Astrocyte (in vitro differentiated cells and primary cell): ENCODE data around the gene LSG1. TPM values are rescaled to one million over a fixed set of nuclear protein-coding genes. Genes with fewer than 3 reads are reported as not detected.

Experiments
- DNase-seq: peaks from one replicate; pipeline ENCODE4 v3.0.0-alpha.2; 2010; ENCODE audit warnings: low read depth
- FAIRE-seq: peaks from 2 replicates; lab custom pipeline; 2011; peaks lifted over from hg19 to GRCh38; lab: Jason Lieb, UNC
- H2AFZ ChIP-seq: 2 replicates; pipeline ENCODE4 v1.6.0; 2012; ENCODE audit warnings: low read depth, low read length, inconsistent platforms
- H3K27ac ChIP-seq: 2 replicates; pipeline ENCODE4 v1.5.1; 2011; ENCODE audit warnings: low read depth, low read length, inconsistent platforms
- H3K27me3 ChIP-seq: 2 replicates; pipeline ENCODE4 v1.6.0; 2011; ENCODE audit warnings: low read length, inconsistent platforms; ENCODE audit not compliant: insufficient read depth
- H3K36me3 ChIP-seq: 2 replicates; pipeline ENCODE4 v1.5.1; 2011; ENCODE audit warnings: low read length, inconsistent platforms; ENCODE audit not compliant: insufficient read depth
- H3K4me1 ChIP-seq: 2 replicates; pipeline ENCODE4 v1.5.1; 2011; ENCODE audit warnings: low read length, inconsistent platforms; ENCODE audit not compliant: insufficient read depth
- H3K4me2 ChIP-seq: 2 replicates; pipeline ENCODE4 v1.6.0; 2012; ENCODE audit warnings: low read length, inconsistent platforms
- H3K4me3 ChIP-seq: 2 replicates; pipeline ENCODE4 v1.5.1; 2011; ENCODE audit warnings: low read depth, mild to moderate bottlenecking, low read length, inconsistent platforms; ENCODE audit not compliant: insufficient read depth
- H3K79me2 ChIP-seq: 2 replicates; pipeline ENCODE4 v1.6.0; 2012; ENCODE audit warnings: mild to moderate bottlenecking, low read length, inconsistent platforms; ENCODE audit not compliant: insufficient read depth
- H3K9ac ChIP-seq: 2 replicates; pipeline ENCODE4 v1.6.0; 2012; ENCODE audit warnings: mild to moderate bottlenecking, low read length, inconsistent platforms
- H3K9me3 ChIP-seq: 2 replicates; pipeline ENCODE4 v1.5.1; 2012; ENCODE audit warnings: low read depth, mild to moderate bottlenecking, low read length, inconsistent platforms; ENCODE audit not compliant: insufficient read depth
- H4K20me1 ChIP-seq: 2 replicates; pipeline ENCODE4 v1.6.0; 2012; ENCODE audit warnings: low read length, inconsistent platforms; ENCODE audit not compliant: insufficient read depth
- H3K27ac Mint-ChIP-seq: one replicate; pipeline ENCODE4 v1.8.0; 2021; ENCODE audit warnings: mild to moderate bottlenecking, mixed read lengths; ENCODE audit not compliant: unreplicated experiment
- H3K27me3 Mint-ChIP-seq: one replicate; pipeline ENCODE4 v1.8.0; 2021; ENCODE audit warnings: low read depth, mixed read lengths; ENCODE audit not compliant: unreplicated experiment
- H3K36me3 Mint-ChIP-seq: one replicate; pipeline ENCODE4 v1.8.0; 2021; ENCODE audit warnings: low read depth, mixed read lengths; ENCODE audit not compliant: unreplicated experiment
- H3K4me1 Mint-ChIP-seq: one replicate; pipeline ENCODE4 v1.8.0; 2021; ENCODE audit warnings: low read depth, mixed read lengths; ENCODE audit not compliant: unreplicated experiment
- H3K4me3 Mint-ChIP-seq: one replicate; pipeline ENCODE4 v1.8.0; 2021; ENCODE audit warnings: mild to moderate bottlenecking, moderate library complexity, mixed read lengths; ENCODE audit not compliant: unreplicated experiment
- H3K9me3 Mint-ChIP-seq: one replicate; pipeline ENCODE4 v1.8.0; 2021; ENCODE audit warnings: mild to moderate bottlenecking, mixed read lengths; ENCODE audit not compliant: unreplicated experiment
- CTCF ChIP-seq: IDR thresholded peaks from 2 replicates; pipeline ENCODE4 v1.5.1; 2011; ENCODE audit warnings: low read depth, mild to moderate bottlenecking, inconsistent platforms, low read length, moderate library complexity; ENCODE audit not compliant: insufficient read depth
- EZH2 ChIP-seq: IDR thresholded peaks from 2 replicates; pipeline ENCODE4 v1.6.1; 2012; ENCODE audit warnings: mild to moderate bottlenecking, low read length, inconsistent platforms; ENCODE audit not compliant: insufficient read depth
- total RNA-seq: library from RNA; stranded (reverse); gene quantifications from 2 replicates; pipeline ENCODE4 v1.2.1, GENCODE V29; 2021

Gene LSG1
- total RNA-seq, 1 donor from 2014 or later, result 38.4 TPM

GRCh38 chr3:194685065-194685717, 13.2 kb upstream of the LSG1 start:
- Histone ChIP-seq H3K4me2 (peak overlapping the region; percentile 97), H3K27me3 (no peaks in the 10 kb centered on the region), H3K27ac (no peak overlapping the region), H3K4me1 (peaks cover 46% of the 10 kb centered on the region), H3K9ac (peak overlapping the region; percentile 83), H3K79me2 (peaks cover 34% of the 10 kb centered on the region), H3K4me3 (peak overlapping the region; percentile 82), H4K20me1 (peaks cover 36% of the 10 kb centered on the region), H3K36me3 (no peaks in the 10 kb centered on the region), H2AFZ (no peak overlapping the region), H3K9me3 (no peaks in the 10 kb centered on the region)
- Mint-ChIP-seq H3K36me3 (no peaks in the 10 kb centered on the region), H3K27me3 (peaks cover 13% of the 10 kb centered on the region), H3K4me3 (peak overlapping the region; percentile 88), H3K27ac (peak overlapping the region; percentile 80), H3K9me3 (no peaks in the 10 kb centered on the region), H3K4me1 (peaks cover 31% of the 10 kb centered on the region)
- DNase-seq, result no peak
- TF ChIP-seq CTCF (no peak), EZH2 (no peak)
- FAIRE-seq, result no peak

- Histone ChIP-seq H3K9me3 (no peaks in the 10 kb centered on the region), H3K4me3 (no peak overlapping the region), H4K20me1 (peaks cover 21% of the 10 kb centered on the region), H3K27me3 (no peaks in the 10 kb centered on the region), H3K4me2 (peak overlapping the region; percentile 65), H2AFZ (no peak overlapping the region), H3K9ac (peak overlapping the region; percentile 17), H3K27ac (peak overlapping the region; percentile 3), H3K79me2 (peaks cover 27% of the 10 kb centered on the region), H3K4me1 (peaks cover 31% of the 10 kb centered on the region), H3K36me3 (no peaks in the 10 kb centered on the region)
- DNase-seq, result peak; percentile 65
- Mint-ChIP-seq H3K27ac (no peak overlapping the region), H3K4me1 (peaks cover 17% of the 10 kb centered on the region), H3K27me3 (peaks cover 16% of the 10 kb centered on the region), H3K9me3 (no peaks in the 10 kb centered on the region), H3K4me3 (no peak overlapping the region), H3K36me3 (no peaks in the 10 kb centered on the region)
- no peak for TF ChIP-seq CTCF
- TF ChIP-seq EZH2, result no peak
- no peak for FAIRE-seq
Measured at GRCh38 chr3:194683380-194683779, 11.4 kb upstream of the LSG1 start.

- TF ChIP-seq CTCF (peak; percentile 96), EZH2 (no peak)
- FAIRE-seq, result peak; percentile 85
- DNase-seq, result peak; percentile 74
- Mint-ChIP-seq H3K27ac (peak overlapping the region; percentile 64), H3K36me3 (no peaks in the 10 kb centered on the region), H3K4me1 (peaks cover 17% of the 10 kb centered on the region), H3K27me3 (peaks cover 18% of the 10 kb centered on the region), H3K9me3 (no peaks in the 10 kb centered on the region), H3K4me3 (peak overlapping the region; percentile 31)
- no peaks in the 10 kb centered on the region for H3K27me3 ChIP-seq
- H3K4me1 ChIP-seq, result peaks cover 26% of the 10 kb centered on the region
- peak overlapping the region; percentile 53 for H2AFZ ChIP-seq
- peak overlapping the region; percentile 3 for H3K27ac ChIP-seq
- peaks cover 17% of the 10 kb centered on the region for H4K20me1 ChIP-seq
- H3K9me3 ChIP-seq, result no peaks in the 10 kb centered on the region
- H3K4me2 ChIP-seq, result peak overlapping the region; percentile 65
- H3K9ac ChIP-seq, result peak overlapping the region; percentile 17
- no peak overlapping the region for H3K4me3 ChIP-seq
- H3K79me2 ChIP-seq, result peaks cover 21% of the 10 kb centered on the region
- no peaks in the 10 kb centered on the region for H3K36me3 ChIP-seq
Measured at GRCh38 chr3:194682694-194683310, 10.8 kb upstream of the LSG1 start.
